DND-41 (cell line): ENCODE results near the gene CDK3.

Experiments
- ATAC-seq: fragments of 200-7000 bp; cut with Tn5 transposase; 3 replicates; pipeline ENCODE4 v1.9.1; 2021; ENCODE audit warnings: low read depth; ENCODE audit not compliant: insufficient read depth
- DNase-seq: peaks from one replicate; pipeline ENCODE4 v3.0.0-alpha.2; 2020
- H2AFZ ChIP-seq: 2 replicates; pipeline ENCODE4 v1.6.0; 2012; ENCODE audit warnings: low read depth, low read length
- H3K27ac ChIP-seq: 2 replicates; pipeline ENCODE4 v1.5.1; 2012; ENCODE audit warnings: low read length, inconsistent platforms
- H3K27me3 ChIP-seq: fragments of 200-600 bp; sonication (generic); 2 replicates; pipeline ENCODE4 v1.6.0; 2012; ENCODE audit warnings: low read length, mild to moderate bottlenecking, inconsistent platforms; ENCODE audit not compliant: insufficient read depth, poor library complexity
- H3K36me3 ChIP-seq: 2 replicates; pipeline ENCODE4 v1.5.1; 2012; ENCODE audit warnings: low read length, inconsistent platforms; ENCODE audit not compliant: insufficient read depth
- H3K4me1 ChIP-seq: 2 replicates; pipeline ENCODE4 v1.5.1; 2012; ENCODE audit warnings: mild to moderate bottlenecking, low read length; ENCODE audit not compliant: insufficient read depth
- H3K4me2 ChIP-seq: 2 replicates; pipeline ENCODE4 v1.6.0; 2012; ENCODE audit warnings: mild to moderate bottlenecking, moderate library complexity, low read length, inconsistent platforms; ENCODE audit not compliant: insufficient read depth
- H3K4me3 ChIP-seq, 2 experiments: fragments of 200-600 bp in 1 of 2; shearing (Covaris generic) in 1 of 2; 2 replicates each; pipeline ENCODE4 v1.5.1; 2012 to 2016; ENCODE audit warnings: inconsistent platforms in 2 of 2, low read length in 2 of 2, mild to moderate bottlenecking in 2 of 2, low read depth in 1 of 2, moderate library complexity in 1 of 2
- H3K79me2 ChIP-seq: 2 replicates; pipeline ENCODE4 v1.6.0; 2012; ENCODE audit warnings: low read length, inconsistent platforms; ENCODE audit not compliant: insufficient read depth
- H3K9ac ChIP-seq: 2 replicates; pipeline ENCODE4 v1.6.0; 2012; ENCODE audit warnings: low read depth, mild to moderate bottlenecking, inconsistent platforms, low read length, moderate library complexity
- H3K9me3 ChIP-seq: 2 replicates; pipeline ENCODE4 v1.5.1; 2012; ENCODE audit warnings: low read length, moderate library complexity, mild to moderate bottlenecking, inconsistent platforms; ENCODE audit not compliant: insufficient read depth, severe bottlenecking
- H4K20me1 ChIP-seq: 2 replicates; pipeline ENCODE4 v1.6.0; 2012; ENCODE audit warnings: low read length; ENCODE audit not compliant: insufficient read depth
- CTCF ChIP-seq: IDR thresholded peaks from 2 replicates; pipeline ENCODE4 v1.5.1; 2012; ENCODE audit warnings: borderline replicate concordance, low read length, moderate library complexity, mild to moderate bottlenecking; ENCODE audit not compliant: poor library complexity, severe bottlenecking; ENCODE audit errors: extremely low read depth
- EZH2 ChIP-seq: IDR thresholded peaks from 3 replicates; pipeline ENCODE4 v1.6.1; 2012; ENCODE audit warnings: borderline replicate concordance, low read depth, mild to moderate bottlenecking, moderate library complexity, low read length, inconsistent platforms; ENCODE audit not compliant: severe bottlenecking

CDK3 gene

DNA sequence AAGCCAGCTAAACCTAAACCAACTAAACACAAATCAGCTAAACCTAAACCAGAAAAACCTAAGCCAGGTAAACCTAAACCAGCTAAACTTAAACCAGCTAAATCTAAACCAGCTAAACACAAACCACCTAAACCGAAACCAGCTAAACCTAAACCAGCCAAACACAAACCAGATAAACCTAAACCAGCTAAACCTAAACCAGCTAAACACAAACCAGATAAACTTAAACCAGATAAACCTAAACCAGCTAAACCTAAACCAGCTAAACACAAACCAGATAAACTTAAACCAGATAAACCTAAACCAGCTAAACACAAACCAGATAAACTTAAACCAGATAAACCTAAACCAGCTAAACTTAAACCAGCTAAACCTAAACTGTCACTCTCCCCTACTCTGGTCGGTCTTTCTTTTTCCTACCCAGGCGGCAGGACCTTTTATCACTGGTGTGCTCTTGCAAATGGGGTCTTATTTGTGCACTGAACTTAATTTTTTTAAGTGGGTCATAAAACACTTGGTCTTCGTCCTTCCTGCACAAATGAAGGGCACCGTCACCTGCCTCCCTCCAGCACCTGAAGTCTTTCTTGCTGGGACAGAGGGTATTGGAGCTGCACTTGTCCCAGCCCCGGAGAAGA, 19.3 kb downstream of the CDK3 start:
- ATAC-seq (no peak), DNase-seq (no peak)
- Histone ChIP-seq H3K9ac (no peak overlapping the region), H3K9me3 (no peaks in the 10 kb centered on the region), H3K4me1 (no peaks in the 10 kb centered on the region), H4K20me1 (no peaks in the 10 kb centered on the region), H3K36me3 (no peaks in the 10 kb centered on the region), H3K27ac (no peak overlapping the region), H2AFZ (no peak overlapping the region), H3K79me2 (no peaks in the 10 kb centered on the region), H3K4me2 (no peak overlapping the region), H3K4me3 (no peak overlapping the region), H3K27me3 (no peaks in the 10 kb centered on the region)
- no peak for TF ChIP-seq CTCF
- no peak for TF ChIP-seq EZH2

DNA sequence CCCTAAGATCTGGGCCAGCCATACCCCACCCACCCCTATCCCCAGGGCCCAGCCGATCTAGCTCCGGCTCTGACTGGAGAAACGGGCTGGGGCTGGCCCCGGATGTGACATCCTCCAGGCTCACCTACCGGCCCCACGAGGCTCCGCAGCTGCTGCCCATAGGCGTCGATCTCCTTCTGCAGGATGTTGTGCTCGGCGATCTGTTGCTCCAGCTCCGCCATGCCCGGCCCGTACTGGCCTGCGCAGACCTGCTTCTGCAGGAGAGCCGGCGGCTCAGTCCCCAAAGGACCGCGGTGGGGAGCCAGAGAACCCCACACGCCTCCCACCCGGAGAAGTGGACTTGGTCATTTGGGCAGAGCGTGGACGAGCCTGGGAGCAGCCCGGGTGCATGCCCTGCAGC, 21.6 kb downstream of the CDK3 start:
- H3K36me3 ChIP-seq, result no peaks in the 10 kb centered on the region
- DNase-seq (no peak), ATAC-seq (no peak)
- no peak overlapping the region for H3K9ac ChIP-seq
- no peak overlapping the region for H3K4me2 ChIP-seq
- H3K4me1 ChIP-seq, result no peaks in the 10 kb centered on the region
- H3K27me3 ChIP-seq, result no peaks in the 10 kb centered on the region
- H3K4me3 ChIP-seq, result no peak overlapping the region
- no peaks in the 10 kb centered on the region for H4K20me1 ChIP-seq
- H3K27ac ChIP-seq, result no peak overlapping the region
- TF ChIP-seq EZH2 (no peak), CTCF (no peak)
- no peak overlapping the region for H2AFZ ChIP-seq
- no peaks in the 10 kb centered on the region for H3K9me3 ChIP-seq
- H3K79me2 ChIP-seq, result no peaks in the 10 kb centered on the region

DNA sequence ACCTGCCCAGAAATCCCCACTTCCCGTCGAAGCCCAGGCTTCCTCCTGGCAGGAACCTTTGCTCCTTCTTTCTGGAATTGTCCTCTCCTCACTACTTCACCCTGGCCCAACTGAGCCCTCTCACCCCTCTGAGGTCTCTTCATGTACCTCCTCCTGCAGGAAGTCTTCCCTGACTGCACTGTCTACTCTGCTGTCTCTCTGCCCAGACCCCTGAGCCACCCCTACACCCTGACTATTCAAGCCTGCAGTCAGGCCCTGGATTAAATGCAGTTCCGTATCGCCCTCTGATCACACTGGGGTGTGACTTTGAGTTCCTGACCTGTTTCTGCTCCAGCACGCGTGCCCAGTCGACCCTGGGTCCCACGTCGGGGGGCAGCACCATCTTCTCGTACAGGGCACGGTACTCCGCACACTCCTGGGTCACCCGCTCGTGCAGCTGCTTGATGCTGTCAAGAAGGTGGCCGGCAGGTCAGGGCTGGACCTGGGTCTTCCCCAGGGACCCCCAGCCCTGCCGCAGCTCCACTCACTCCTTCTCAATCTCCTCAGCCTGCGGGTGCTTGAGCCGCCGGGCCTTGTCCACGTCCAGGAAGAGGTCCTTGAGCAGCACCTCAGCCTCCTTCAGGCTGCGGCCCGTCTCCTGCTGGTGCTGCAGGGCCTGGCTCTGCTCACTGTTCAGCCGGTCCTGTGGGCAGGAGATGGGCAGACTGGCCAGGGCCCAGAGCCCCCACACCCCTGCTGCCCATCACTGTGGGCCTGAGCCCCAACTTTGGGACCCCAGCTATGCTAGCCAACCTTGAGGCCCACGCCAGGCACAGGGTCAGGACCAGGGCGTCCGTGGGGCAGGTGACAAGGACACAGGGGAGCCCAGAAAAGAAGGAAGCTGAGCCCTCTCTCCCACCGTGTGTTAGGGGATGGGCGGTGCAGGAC, 22.6 kb downstream of the CDK3 start:
- no peak overlapping the region for H3K27ac ChIP-seq
- TF ChIP-seq CTCF, result no peak
- TF ChIP-seq EZH2, result no peak

More for the DNA sequence above, 22.6 kb downstream of the CDK3 start:
- Histone ChIP-seq H3K36me3 (no peaks in the 10 kb centered on the region), H4K20me1 (no peaks in the 10 kb centered on the region), H3K4me3 (no peak overlapping the region), H3K9me3 (no peaks in the 10 kb centered on the region), H2AFZ (no peak overlapping the region), H3K27me3 (no peaks in the 10 kb centered on the region), H3K9ac (no peak overlapping the region), H3K79me2 (no peaks in the 10 kb centered on the region), H3K4me1 (peaks cover 2% of the 10 kb centered on the region; the same call in 1 of the 2 replicates), H3K4me2 (no peak overlapping the region)
- DNase-seq (no peak), ATAC-seq (no peak)
